Epithelial cell of prostate (primary cell): Measurements from ENCODE around the gene DGKG.
A peak's percentile ranks its signal among the peaks of the same experiment; 100 is the strongest.

ENCODE experiments used
- DNase-seq: peaks from one replicate; pipeline ENCODE4 v3.0.0-alpha.2; 2011; ENCODE audit warnings: low read depth, low spot score
- H3K27ac ChIP-seq: fragments of 450-650 bp; 2 replicates; pipeline ENCODE4 v1.5.1; 2017; ENCODE audit warnings: mild to moderate bottlenecking

The DGKG gene

GRCh38 chr3:186121278-186121677 is 240.8 kb downstream of the DGKG start:
- H3K27ac ChIP-seq: no peak overlapping the region
- DNase-seq: no peak

- no peak for DNase-seq
Measured at GRCh38 chr3:186119499-186119898, 242.5 kb downstream of the DGKG start.

GRCh38 chr3:186118692-186119091 is 243.3 kb downstream of the DGKG start:
- H3K27ac ChIP-seq: no peak overlapping the region
- DNase-seq: no peak

More at GRCh38 chr3:186119499-186119898, 242.5 kb downstream of the DGKG start:
- no peak overlapping the region for H3K27ac ChIP-seq

- no peak for DNase-seq
- no peak overlapping the region for H3K27ac ChIP-seq
Measured at GRCh38 chr3:186117521-186118134, 244.4 kb downstream of the DGKG start.

GRCh38 chr3:186115239-186115996 is 246.6 kb downstream of the DGKG start:
- no peak overlapping the region for H3K27ac ChIP-seq
- no peak for DNase-seq

GRCh38 chr3:186110975-186111974 is 250.8 kb downstream of the DGKG start:
- no peak for DNase-seq

GRCh38 chr3:186109897-186110803 is 251.9 kb downstream of the DGKG start:
- DNase-seq: no peak
- peak overlapping the region; percentile 98 for H3K27ac ChIP-seq

More at GRCh38 chr3:186110975-186111974, 250.8 kb downstream of the DGKG start:
- H3K27ac ChIP-seq: no peak overlapping the region

- DNase-seq: peak; percentile 98
- peak within 1 kb of the TSS; percentile 98 for H3K27ac ChIP-seq
Measured at GRCh38 chr3:186108941-186109865, 252.8 kb downstream of the DGKG start, which contains the start of gene ETV5. TSS of gene ETV5 (minus strand) at chr3:186109089. CDS start at chr3:186105868, 3,221 bp downstream.

- peak overlapping the region; percentile 98 for H3K27ac ChIP-seq
- DNase-seq: no peak
Measured at GRCh38 chr3:186108106-186108940, 253.7 kb downstream of the DGKG start.

- DNase-seq: no peak
- peak overlapping the region; percentile 98 for H3K27ac ChIP-seq
Measured at GRCh38 chr3:186107215-186108105, 254.6 kb downstream of the DGKG start.

GRCh38 chr3:186105543-186105942 is 256.5 kb downstream of the DGKG start:
- no peak for DNase-seq
- H3K27ac ChIP-seq: peak overlapping the region; percentile 98

- peak overlapping the region; percentile 98 for H3K27ac ChIP-seq
- no peak for DNase-seq
Measured at GRCh38 chr3:186102687-186103086, 259.3 kb downstream of the DGKG start.

GRCh38 chr3:186100398-186100797 is 261.6 kb downstream of the DGKG start:
- no peak for DNase-seq
- no peak overlapping the region for H3K27ac ChIP-seq

- no peak for DNase-seq
- H3K27ac ChIP-seq: peak overlapping the region; percentile 55
Measured at GRCh38 chr3:186099178-186099577, 262.9 kb downstream of the DGKG start.

- DNase-seq: no peak
- H3K27ac ChIP-seq: peak overlapping the region; percentile 55
Measured at GRCh38 chr3:186098740-186099139, 263.3 kb downstream of the DGKG start.

GRCh38 chr3:186097663-186098451 is 264.2 kb downstream of the DGKG start:
- peak overlapping the region; percentile 55 for H3K27ac ChIP-seq
- peak; percentile 57 for DNase-seq
